ENCODE measurements around the gene ARHGAP40.

The ARHGAP40 gene

DNA sequence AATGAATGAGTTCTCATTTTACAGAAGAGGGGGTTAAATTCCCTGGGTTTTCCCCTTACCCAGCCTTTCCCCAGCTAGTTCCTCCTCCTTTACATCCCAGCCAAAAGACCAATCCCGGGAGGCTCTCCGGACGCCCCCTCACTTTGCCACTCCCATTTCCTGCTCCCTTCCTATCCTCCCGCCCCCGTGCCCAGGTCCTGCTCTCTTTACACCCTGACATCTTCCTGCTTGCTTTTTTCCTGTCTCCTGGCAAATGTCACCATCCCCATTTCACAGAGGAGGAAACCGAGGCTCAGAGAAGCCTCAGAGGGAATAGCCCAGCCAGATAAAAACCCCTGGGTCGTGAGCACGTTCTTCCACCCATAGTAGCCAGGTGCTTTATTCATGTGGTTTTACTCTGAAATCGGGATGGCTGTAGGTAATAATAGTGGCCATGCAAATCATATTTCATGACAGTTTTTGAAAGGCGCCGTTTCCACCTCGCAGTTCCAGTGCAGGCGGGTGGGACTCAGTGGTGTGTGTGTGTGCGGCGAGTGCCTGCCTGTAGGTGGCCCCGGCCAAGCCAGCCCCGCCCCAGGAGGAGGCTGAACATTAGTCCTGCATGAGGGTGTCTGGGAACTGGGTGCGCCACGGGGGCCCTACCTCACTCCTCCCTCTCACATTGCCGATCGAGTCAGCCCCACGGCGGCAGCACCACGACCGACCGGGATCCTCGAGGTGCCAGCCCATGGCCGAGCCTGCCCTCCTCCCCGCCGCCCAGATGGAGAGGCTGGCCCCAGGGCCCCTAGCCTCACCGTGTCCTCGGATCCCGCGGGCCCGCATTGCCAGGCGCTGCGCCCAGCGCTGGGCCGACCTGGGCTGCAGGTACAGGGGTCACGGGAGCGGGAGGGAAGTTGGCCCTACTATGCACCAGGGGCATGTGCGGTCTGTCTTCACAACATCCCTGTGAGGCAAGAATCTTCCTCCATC, at the start of gene ARHGAP40:
Gene ARHGAP40 (plus strand): TSS at position 594 of the 969 bp plus-strand sequence.
- DNase-seq (ENCODE audit: low read depth in 4 of 4, low spot score in 1 of 4), result peak in 3 of 4 experiments; percentile 1 to 20 (median 4)

DNA sequence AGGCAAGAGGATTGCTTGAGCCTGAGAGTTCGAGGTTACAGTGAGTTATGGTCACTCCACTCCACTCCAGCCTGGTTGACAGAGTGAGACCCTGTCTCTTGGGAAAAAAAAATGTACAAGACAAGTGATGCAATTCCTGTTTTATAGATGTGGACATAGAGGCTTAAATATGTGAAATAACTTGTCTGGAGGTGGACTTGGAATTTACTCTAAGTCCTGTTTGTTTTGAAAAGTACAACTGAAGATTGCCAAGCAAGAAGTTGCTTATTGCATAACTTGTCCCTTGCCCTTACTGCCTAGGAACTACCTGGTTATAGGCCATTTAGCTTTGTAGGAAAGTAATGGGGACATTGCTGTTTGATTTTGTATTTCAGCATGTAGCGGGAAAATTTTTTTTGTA, 46.6 kb upstream of the ARHGAP40 start:
- DNase-seq (ENCODE audit: low read depth in 4 of 4, low spot score in 1 of 4), result no peak

DNA sequence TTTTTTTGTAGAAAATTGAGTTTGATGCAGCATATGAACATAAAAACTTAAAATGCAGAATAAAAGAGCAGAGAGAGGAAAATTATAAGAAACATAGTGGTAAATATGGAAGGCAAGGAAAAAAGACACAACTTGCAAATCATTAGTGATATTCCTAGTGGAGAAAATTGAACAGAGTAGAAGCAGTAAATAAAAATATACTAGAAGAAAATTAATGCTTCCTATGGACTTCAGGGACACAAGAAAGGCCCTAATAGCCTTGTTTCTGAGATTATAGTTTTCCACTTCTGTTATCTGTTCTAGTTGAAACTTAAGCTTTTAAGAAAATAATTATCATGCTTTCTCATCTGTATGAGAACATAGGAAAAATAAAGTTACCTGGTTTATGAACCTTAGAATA, 46.2 kb upstream of the ARHGAP40 start:
- DNase-seq (ENCODE audit: low read depth in 4 of 4, low spot score in 1 of 4), result no peak

DNA sequence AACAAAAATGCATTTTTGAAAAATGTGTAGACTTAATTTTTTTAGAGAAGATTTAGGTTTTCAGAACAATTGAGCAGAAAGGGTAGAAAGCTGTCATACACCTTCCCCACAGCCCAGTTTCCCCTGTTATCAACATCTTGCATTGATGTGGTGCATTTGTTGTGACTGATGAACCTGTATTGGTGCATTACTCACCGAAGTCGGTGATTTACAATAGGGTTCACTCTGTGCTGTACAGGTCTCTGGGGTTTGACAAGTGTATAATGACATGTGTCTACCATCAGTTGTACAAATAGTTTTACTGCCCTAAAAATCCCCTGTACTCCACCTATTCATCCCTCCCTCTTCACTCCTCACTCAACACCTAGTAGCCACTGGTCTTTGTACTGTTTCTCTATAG, 44.4 kb upstream of the ARHGAP40 start:
- DNase-seq (ENCODE audit: low read depth in 4 of 4, low spot score in 1 of 4), result no peak

DNA sequence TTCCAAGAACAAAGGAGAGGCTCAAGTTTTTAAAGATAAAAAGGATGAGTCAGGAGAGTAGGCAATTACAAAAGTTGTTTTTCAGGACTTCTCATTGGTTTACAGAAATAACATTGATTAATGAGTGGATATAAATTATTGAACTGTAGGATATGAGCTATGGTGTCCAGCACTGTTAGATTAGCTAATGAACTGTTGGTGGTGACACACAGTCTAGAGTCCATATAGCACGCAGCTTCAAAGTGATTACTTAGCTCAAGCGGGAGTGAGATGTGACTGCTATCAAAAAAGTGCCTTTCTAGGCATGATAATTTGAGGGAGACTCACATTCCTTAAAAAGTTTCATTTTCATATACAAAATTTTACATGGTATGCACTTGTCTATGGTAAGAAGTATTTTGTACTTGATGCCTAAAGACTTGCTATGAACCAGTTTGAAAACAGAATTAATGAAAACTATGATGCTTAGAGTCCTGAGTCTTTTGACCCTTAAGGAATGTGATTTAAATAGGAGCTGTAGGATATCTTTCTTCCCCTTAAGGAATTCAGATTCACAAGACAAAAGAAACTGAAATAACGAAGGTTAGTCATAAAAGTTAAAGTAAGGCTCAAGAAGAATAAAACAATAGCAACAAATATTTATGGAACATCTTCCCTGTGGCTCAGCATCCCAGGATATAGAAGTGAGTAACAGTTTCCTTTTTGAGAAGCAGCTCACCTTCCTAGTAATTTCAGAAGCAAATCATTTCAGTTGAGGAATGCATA, 42.8 kb upstream of the ARHGAP40 start:
- no peak for DNase-seq (ENCODE audit: low read depth in 4 of 4, low spot score in 1 of 4)

DNA sequence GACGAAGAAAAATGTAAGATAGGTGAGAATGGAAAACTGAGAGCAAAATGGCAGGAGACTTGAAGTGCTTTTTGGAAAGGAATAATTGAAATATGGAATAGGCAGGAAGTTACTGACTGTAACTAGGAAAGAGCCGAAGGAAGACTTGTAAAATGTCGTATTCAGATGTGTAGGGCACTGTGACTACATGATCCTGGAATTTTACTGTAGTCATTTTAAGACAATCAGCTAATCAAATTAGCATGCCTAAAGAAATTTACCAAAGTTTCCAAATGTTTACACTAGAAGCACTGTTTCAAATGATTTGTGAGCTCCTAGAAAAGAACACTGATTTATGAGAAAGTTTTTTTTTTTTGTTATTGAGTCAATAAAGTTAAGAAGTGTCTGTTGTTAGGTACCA, 41.8 kb upstream of the ARHGAP40 start:
- DNase-seq (ENCODE audit: low read depth in 4 of 4, low spot score in 1 of 4), result no peak

DNA sequence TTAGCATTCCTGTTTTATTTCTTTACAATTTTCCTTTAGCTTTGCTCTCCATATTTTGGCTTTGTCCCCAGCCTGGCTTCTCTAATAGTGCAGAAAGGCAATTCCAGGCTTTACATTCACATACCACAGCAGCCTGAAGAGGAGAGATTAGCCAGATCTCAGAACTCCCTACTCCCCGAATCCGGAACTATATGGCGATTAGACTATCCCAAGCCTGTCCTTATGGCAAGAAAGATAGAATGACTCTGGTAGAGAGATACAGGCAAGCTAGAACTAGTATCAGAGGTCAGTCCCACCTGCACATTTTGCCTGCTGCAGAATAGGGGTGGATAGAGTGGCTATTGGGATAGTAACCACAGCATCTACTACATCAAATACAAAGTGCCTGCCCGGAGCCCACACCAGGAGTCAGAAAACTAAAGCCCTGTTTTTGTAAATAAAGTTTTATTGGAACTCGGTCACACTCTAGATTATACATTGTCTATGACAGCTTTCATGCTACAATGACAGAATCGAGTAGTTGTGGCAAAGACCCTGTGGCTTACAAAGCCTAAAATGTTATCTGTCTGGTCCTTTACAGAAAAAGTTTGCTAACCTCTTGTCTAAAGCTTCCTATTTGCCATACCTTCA, 37.7 kb upstream of the ARHGAP40 start:
- no peak for DNase-seq (ENCODE audit: low read depth in 4 of 4, low spot score in 1 of 4)

DNA sequence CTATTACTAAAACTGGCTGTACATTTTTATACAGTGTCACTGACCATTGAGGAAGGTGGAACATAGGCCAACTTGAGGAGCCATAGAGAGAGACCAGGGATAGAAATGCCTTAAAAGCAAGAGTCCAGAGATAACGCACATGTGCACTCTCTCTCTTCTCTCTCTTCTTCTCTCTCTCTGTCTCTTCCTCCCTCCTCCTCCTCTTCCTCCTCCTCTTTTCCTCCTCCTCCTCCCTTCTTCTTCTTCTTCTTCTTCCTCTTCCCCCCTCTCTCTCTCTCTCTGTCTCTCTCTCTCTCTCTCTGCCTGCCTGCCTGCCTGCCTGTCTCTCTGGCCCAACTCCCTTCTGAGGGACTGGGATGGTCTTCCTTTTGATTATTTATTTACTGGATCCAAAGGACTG, 36.9 kb upstream of the ARHGAP40 start:
- DNase-seq (ENCODE audit: low read depth in 4 of 4, low spot score in 1 of 4), result no peak

DNA sequence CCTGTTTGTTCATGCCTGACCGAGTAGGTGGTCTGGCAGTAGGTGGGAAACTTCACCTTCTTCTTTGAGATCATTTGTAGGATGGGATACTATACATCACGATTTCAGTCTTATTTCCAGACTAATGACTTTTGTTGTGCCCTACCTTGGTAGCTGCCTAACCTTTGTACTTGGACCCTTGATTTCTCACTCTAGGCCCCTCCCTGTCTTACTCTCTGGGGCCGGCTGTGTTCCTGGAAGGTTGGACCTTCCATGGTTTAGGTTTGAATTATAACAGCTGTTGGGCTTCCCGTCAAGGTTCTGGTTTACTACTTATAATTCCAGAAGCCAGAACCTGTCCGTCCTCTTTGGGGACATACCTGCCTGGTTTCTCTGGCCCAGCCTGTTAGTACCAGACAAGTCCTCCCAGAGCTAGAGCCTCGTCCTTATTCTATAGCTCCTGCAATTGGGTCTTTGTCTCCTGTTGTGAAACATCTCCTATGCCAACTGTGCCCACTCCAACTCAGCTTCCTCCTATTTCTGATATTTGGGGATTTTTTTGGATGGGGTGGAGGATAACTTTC, 35.5 kb upstream of the ARHGAP40 start:
- DNase-seq (ENCODE audit: low read depth in 4 of 4, low spot score in 1 of 4), result no peak

DNA sequence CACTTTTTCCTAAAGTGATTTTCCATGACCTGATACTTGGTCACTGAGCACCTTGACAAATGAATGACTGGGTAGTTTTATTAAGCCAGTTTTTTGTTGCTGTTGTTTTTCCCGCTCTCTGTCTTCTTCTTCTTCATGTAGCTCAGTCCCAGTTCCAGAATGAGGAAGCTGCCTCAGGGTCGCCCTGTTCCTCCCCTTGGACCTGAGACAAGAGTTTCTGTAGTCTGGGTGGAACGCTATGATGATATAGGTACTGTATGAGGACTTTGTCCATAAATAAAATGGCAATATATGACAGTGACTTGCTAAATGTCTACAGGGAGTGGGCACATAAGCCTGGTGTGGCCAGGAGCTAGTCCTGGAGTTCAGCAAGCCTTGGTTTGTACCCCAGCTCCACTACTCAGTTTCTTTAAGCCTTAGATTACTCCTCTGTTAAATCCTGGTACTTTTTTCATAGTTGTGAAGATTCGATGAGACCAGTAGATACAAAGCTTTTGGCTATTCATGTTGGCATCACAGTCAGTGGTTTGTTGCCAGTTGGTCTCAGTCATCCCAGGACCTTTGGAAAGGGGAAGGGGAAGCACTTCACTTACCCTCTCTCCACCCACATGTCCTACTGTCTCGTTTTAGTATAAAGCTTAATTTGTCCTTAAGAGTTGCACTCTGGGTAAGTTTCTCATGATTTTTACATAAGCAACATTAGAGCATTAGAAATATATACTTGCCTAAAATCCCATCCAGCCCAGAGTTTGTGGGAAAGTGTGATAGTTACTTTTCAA, 31.7 kb upstream of the ARHGAP40 start:
- DNase-seq (ENCODE audit: low read depth in 4 of 4, low spot score in 1 of 4), result no peak

DNA sequence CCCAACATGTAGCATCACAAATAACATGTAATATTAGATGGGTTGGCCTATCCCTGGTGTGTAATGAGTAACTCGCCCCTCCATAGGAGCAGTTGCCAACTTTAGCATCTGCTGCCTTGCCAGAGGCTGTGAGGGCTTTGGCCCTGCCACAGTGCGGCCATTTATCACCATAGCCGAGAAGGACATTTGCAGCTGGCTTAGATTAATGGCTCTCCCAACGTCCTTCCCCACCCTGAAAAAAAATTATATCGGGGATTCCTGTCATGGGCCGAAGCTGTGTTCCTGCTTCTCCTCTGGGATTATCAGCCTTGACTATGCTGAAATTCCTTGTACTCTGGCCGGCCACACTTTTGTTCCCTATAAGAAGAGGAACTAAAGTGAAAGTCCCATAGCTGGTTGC, 28.2 kb upstream of the ARHGAP40 start:
- no peak for DNase-seq (ENCODE audit: low read depth in 4 of 4, low spot score in 1 of 4)

DNA sequence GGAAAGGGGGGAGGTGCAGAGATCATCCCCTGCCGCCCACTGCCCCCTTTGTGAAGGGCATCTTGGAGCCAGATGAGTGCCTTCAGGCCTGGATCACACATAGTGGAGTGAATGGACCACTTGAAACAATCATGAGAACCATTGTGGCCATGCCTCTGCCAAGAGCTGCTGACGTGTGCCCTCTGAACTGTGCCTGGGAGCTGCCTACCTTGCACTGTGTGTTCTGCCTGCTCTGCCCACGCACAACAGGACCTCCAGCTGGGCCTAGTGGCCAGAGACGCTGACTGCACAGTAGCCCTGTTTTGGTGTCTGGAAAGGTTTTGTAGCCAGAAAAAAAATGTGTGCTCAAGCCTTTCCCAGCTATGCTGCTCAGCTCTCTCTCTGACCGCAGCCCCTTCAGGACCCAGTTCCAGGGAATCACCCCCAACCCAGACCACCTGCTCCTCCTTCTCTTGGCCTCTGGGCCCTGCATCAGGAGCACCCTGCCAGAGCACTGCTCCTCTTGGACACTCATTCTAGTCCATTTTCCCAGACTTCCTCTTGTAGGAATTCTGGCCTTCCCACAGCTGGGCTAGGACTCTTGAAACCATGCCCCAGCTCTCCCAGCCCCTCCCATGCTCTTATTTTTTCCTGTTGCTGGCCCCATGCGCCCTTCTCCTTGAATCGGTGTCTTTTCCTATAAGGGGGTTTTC, 22.2 kb upstream of the ARHGAP40 start:
- DNase-seq (ENCODE audit: low read depth in 4 of 4, low spot score in 1 of 4), result no peak

DNA sequence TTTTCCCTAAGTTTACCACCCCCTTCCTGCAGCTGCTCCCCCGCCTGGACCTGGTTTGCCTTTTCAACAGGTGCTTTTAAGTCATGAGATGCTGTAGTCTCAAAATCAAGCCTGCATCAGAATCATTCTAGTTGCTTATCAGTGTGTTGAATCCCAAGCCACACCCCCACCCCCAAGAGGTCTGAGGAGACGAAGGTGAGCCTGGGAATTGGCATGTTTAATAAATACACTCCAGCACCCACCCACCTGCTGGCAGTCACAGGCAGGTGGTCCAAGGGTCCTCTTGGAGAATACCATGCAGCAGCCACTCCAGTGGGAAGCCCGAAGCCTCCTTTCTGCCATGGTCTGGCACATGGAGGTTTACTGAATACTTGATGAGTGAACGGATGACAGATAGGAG, 21.7 kb upstream of the ARHGAP40 start:
- no peak for DNase-seq (ENCODE audit: low read depth in 4 of 4, low spot score in 1 of 4)

DNA sequence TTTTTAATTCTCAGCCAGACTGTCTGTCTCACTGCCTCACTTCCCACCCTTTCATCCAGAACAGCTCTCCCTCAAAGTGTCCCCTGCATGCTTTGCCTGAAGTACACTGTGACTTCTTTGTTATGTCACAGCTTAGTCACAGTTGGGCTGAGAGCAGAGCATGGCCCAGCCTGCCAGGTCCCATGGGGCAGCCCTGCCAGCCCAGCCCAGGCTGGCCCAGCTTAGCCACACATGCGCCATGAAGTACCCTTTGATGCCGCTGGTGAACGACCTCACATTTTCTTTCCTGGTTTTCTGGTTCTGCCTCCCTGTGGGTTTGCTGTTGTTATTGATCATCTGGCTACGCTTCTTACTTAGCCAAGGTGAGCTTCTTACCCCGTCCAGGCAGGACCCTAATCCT, 20.6 kb upstream of the ARHGAP40 start, which contains the start of gene ADIG:
Gene ADIG (plus strand): TSS at position 185 of the 400 bp plus-strand sequence. CDS start 54 bp downstream, at position 239.
- DNase-seq (ENCODE audit: low read depth in 4 of 4, low spot score in 1 of 4), result no peak

DNA sequence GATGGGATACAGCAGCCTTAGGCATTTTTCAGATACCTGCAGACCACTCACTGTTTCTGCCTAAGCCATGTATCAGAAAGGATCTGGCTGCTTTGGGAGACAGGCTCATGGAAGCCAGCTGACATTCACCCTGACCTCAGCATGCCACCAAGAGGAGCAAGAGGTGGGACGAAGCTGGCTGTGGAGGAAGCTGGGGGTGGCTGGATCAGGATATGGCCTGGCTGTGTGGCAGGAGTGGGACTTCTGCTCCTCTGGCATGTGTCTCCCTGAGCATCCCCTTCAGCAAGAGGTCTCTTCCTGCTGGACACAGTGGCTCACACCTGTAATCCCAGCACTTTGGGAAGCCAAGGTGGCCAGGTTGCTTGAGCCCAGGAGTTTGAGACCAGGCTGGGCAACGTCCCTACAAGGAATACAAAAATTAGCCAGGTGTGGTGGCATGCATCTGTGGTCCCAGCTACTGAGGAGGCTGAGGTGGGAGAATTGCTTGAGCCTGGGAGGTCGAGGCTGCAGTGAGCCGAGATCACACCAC, 19.7 kb upstream of the ARHGAP40 start:
- DNase-seq (ENCODE audit: low read depth in 4 of 4, low spot score in 1 of 4), result no peak

DNA sequence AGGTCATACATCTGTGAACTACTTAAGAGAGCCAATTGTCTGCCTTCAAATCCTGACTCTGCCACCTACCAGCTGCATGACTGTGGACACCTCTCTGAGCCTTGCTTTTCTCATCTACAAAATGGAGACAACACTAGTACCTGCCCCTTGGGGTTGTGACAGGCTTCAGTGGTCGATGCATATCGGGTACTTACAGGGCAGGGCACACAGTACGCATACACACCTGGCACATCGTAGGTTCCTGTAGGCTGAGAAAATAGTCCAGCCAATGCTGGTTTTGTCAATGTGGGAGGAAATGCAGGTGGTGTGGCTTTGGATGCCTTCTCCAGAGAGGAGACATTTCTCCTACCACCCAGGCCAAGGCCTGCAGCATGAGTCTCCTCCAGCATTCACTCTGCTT, 18.3 kb upstream of the ARHGAP40 start:
- DNase-seq (ENCODE audit: low read depth in 4 of 4, low spot score in 1 of 4), result no peak

DNA sequence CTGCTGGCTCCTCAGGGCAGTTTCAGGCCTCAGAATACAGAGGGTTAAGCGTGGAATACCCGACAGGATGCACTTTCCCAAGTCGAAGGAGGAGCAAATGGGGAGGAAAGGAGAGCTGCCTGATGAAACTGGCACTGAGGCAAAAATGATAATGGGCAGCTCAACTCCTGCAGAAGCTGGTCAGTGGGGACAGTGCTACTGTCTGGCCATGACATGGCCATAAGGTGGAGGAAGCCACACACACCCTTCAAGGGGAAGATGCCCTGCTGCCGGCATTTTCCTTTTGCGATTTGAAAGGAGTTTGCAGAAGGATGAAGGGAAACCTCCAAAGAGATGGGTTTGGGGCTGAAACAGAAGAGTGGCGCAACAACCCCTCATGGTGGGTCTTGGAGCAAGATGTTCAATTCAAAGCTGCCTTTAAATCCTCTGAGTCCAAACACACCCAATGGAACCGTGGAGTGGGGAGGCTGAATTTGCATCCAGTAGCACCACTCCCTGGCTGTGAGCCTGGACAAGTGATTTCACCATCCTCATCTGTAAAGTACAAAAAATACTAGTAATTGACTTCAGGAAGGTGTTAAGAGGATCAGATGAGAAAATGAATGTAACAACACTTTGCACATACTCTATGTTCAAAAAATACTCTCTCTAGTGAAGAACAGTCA, 17.4 kb upstream of the ARHGAP40 start:
- no peak for DNase-seq (ENCODE audit: low read depth in 4 of 4, low spot score in 1 of 4)

DNA sequence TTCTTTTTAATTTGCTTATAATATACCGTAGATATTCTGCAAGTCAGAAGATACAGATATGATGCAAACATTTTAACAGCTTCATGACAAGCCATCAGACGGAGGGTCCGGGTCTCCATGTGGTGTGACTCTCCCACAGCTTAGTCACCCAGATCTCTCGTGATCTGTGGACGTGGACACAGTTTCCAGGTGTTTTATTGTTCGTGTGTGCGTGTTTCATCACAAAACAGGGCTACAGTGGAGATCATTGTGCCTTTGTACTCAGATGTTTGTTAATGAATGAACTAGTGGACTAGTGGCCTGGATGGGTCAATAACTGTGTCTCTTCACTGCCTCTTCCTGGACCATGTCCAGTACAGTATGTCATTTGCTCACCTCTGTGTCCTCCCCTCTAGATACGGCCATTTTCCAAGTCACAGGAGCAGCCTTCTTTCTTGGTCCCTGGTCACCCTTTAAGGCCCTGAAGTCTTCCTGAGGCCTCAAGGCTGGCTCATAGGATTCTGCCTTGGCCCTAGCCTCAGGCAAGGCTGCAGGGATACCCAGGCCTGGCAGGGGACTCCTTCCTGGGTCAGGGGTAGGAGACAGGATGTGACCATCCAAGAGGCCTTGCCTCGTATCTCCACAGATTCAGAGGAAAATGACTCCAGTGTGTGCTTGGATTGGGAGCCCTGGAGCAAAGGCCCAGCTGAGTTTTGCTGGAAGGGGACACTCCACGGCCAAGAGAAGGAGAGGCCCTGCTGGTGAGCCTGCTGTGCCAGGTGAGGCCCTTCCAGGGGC, 16.0 kb upstream of the ARHGAP40 start:
- DNase-seq (ENCODE audit: low read depth in 4 of 4, low spot score in 1 of 4), result no peak
